Gastrocnemius medialis (tissue), 4 donors: ENCODE measurements around the gene GBA2. TPM values are rescaled to one million over a fixed set of nuclear protein-coding genes. Genes with fewer than 3 reads are reported as not detected.

Experiments
- ATAC-seq, 2 donors: fragments of 150-250 bp; one replicate each; pipeline ENCODE4 v1.9.1; 2016
- DNase-seq, 2 donors: peaks; one replicate each; pipeline ENCODE4 v3.0.0-alpha.2; 2019
- H3K27ac ChIP-seq, 4 donors: fragments of 200-600 bp; sonication (generic); 1 replicate in 1 of 4; 2 replicates in 3 of 4; pipeline ENCODE4 v1.5.1; 2016 to 2018; ENCODE audit warnings: mild to moderate bottlenecking in 2 of 4, moderate library complexity in 1 of 4
- H3K27me3 ChIP-seq, 3 donors: fragments of 200-600 bp; sonication (generic) in 2 of 3; 1 replicate in 1 of 3; 2 replicates in 2 of 3; pipeline versions ENCODE4 v1.5.1 to v1.6.0; 2016 to 2019; ENCODE audit warnings: mild to moderate bottlenecking in 1 of 3, moderate library complexity in 1 of 3
- H3K36me3 ChIP-seq, 2 donors: fragments of 200-600 bp; sonication (generic) in 1 of 2; one replicate each; pipeline ENCODE4 v1.5.1; 2017 to 2018
- H3K4me1 ChIP-seq, 2 donors: fragments of 200-600 bp; sonication (generic) in 1 of 2; one replicate each; pipeline ENCODE4 v1.5.1; 2016 to 2017; ENCODE audit warnings: mild to moderate bottlenecking in 2 of 2
- H3K4me3 ChIP-seq, 4 donors: fragments of 200-600 bp; sonication (generic) in 3 of 4; 1 replicate in 1 of 4; 2 replicates in 3 of 4; pipeline ENCODE4 v1.5.1; 2016 to 2019; ENCODE audit warnings: mild to moderate bottlenecking in 2 of 4
- H3K9me3 ChIP-seq, 3 donors: fragments of 200-600 bp; sonication (generic) in 2 of 3; 1 replicate in 1 of 3; 2 replicates in 2 of 3; pipeline ENCODE4 v1.5.1; 2016 to 2019
- CTCF ChIP-seq, 5 experiments: fragments of 450-650 bp in 3 of 5; fragments of 200-600 bp in 2 of 5; sonication (generic) in 2 of 5; IDR thresholded peaks in 4 of 5; conservative IDR thresholded peaks in 1 of 5; 1 replicate in 4 of 5; 2 replicates in 1 of 5; pipeline ENCODE4 v1.5.1; 2016 to 2019; ENCODE audit warnings: antibody characterized with exemption in 5 of 5, mild to moderate bottlenecking in 3 of 5, moderate library complexity in 3 of 5
- POLR2A ChIP-seq, 2 donors: fragments of 450-650 bp; IDR thresholded peaks; one replicate each; pipeline ENCODE4 v1.6.1; 2017; ENCODE audit warnings: antibody characterized with exemption in 2 of 2, mild to moderate bottlenecking in 2 of 2, moderate library complexity in 2 of 2
- in situ Hi-C, 4 donors: fragments of 200-750 bp; cut with MboI; loops; one replicate each; pipeline versions ENCODE4 v1.15.0 to v1.8.0; 2017; ENCODE audit warnings: low sequenced_read_pairs in 4 of 4
- intact Hi-C: fragments of 100-400 bp; cut with DNase I; formaldehyde crosslinking; loops from one replicate; pipeline ENCODE4 v1.15.1; 2023; ENCODE audit warnings: low total_unique reads
- total RNA-seq, 4 donors: library from RNA; depleted of rRNA; stranded (reverse); fragments of >200 nt; gene quantifications; one replicate each; pipeline versions ENCODE4 v1.1.0 to v1.2.3, GENCODE V29; 2016

Gene GBA2
- total RNA-seq, 4 donors from 2014 or later, result 47.3 to 63.2 (median 51.4) TPM

DNA sequence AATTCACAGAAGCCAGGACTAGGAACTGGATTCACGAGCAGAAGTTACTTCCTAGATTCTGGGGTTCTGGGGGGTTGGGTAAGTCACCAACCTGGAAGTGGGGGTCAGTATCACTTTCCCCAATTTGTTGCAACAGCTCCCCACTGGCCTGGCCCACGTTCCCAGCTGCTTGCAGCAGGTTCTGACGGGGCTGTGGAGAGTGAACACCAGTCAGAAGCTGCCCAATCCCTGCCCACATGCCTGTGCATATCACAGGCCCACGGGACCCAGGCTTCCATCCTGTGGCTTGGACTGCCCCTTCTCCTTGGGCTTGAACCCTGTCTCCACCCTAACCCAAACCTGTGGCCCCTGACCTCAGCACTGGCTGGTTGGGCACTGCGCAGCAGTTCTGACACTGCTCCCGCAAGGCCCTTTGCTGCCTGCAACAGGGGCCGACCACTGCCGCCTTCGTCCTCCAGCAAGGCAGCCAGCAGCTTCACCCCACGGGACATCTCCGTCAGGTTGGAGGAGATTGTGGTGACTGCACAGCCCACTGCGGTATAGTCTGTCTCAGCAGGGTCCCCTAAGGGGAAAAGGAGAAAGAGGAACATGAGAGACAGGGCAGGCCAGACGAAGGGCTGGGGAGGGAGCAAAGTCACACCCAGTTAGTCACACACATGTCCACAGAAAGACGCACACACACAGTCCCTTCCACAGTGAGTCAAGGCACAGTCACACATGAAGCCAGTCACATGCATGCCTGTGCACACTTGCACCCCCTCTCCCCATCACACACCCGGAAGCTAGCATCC lies 30.1 kb downstream of the GBA2 start:
- peaks cover 11 to 100% of the 10 kb centered on the region in 2 donors for H3K36me3 ChIP-seq
- no peaks in the 10 kb centered on the region for H3K9me3 ChIP-seq
- in situ Hi-C loops (no loop called here), intact Hi-C loops (no loop called here)
- H3K27me3 ChIP-seq, result no peaks in the 10 kb centered on the region
- H3K27ac ChIP-seq, result no peak overlapping the region
- no peaks in the 10 kb centered on the region for H3K4me1 ChIP-seq
- H3K4me3 ChIP-seq, result no peak overlapping the region
- no peak for ATAC-seq
- TF ChIP-seq CTCF (IDR thresholded peaks at IDR 0.05 in 4 of 5, conservative IDR thresholded peaks at IDR 0.05 in 1 of 5), result no peak
- TF ChIP-seq POLR2A (IDR thresholded peaks at IDR 0.05), result no peak
- no peak for DNase-seq

DNA sequence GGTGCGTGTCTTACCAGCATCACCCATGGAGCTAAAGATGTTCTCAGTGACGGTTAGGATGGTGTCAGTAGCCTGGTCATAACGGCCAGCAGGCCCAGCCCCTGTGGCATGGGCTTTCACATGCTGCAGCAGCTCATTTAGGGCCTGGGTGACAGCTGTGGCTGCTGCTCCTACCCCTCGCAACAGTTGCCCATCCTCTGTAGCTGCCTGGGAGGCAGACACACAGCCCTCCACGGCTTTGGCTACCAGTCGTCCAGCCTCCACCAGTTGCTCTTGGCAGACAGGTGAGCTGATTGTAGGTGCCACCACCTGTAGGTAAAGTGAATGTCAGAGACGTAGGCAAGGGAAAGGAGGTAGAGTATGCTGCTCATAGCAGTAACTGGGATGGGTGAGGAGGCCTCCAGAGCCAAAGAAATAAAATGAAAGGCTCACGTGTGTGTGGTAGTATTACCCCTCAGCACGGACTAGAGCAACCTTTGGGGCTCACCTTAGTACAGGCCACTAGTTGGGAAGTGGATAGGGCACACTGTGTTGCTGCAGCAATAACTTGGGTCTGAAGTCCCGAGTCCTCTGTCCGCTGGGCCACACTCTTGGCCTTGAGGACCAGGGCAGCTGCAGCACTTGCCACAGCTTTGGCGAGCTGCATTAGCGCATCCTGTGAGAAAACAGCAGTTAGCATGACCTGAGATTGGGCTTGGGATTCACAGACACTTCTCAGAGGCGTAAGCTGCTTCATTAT lies 31.7 kb downstream of the GBA2 start:
- in situ Hi-C loops, result no loop called here

GRCh38 chr9:35716230-35716629 lies 32.8 kb downstream of the GBA2 start:
- TF ChIP-seq CTCF (IDR thresholded peaks at IDR 0.05 in 4 of 5, conservative IDR thresholded peaks at IDR 0.05 in 1 of 5), result no peak
- TF ChIP-seq POLR2A (IDR thresholded peaks at IDR 0.05), result no peak
- ATAC-seq (peak; percentile 53 to 75), DNase-seq (no peak)
- Histone ChIP-seq H3K4me1 (no peaks in the 10 kb centered on the region), H3K27ac (no peak overlapping the region), H3K4me3 (no peak overlapping the region), H3K9me3 (no peaks in the 10 kb centered on the region), H3K36me3 (peaks cover 8 to 100% of the 10 kb centered on the region in 2 donors), H3K27me3 (no peaks in the 10 kb centered on the region)
- in situ Hi-C loops (no loop called here), intact Hi-C loops (no loop called here)

More for the DNA sequence above, 31.7 kb downstream of the GBA2 start:
- TF ChIP-seq POLR2A (IDR thresholded peaks at IDR 0.05) (no peak), CTCF (IDR thresholded peaks at IDR 0.05 in 4 of 5, conservative IDR thresholded peaks at IDR 0.05 in 1 of 5) (no peak)
- ATAC-seq, result no peak
- intact Hi-C loops, result no loop called here
- Histone ChIP-seq H3K27me3 (no peaks in the 10 kb centered on the region), H3K9me3 (no peaks in the 10 kb centered on the region), H3K27ac (no peak overlapping the region), H3K4me1 (no peaks in the 10 kb centered on the region), H3K36me3 (peaks cover 11 to 100% of the 10 kb centered on the region in 2 donors), H3K4me3 (no peak overlapping the region)
- DNase-seq, result no peak

- TF ChIP-seq CTCF (IDR thresholded peaks at IDR 0.05 in 4 of 5, conservative IDR thresholded peaks at IDR 0.05 in 1 of 5) (no peak), POLR2A (IDR thresholded peaks at IDR 0.05) (no peak)
- Histone ChIP-seq H3K4me3 (no peak overlapping the region), H3K27me3 (no peaks in the 10 kb centered on the region), H3K9me3 (no peaks in the 10 kb centered on the region), H3K4me1 (no peaks in the 10 kb centered on the region), H3K27ac (peak overlapping the region in 1 of 4 donors; percentile 18), H3K36me3 (peaks cover 4 to 96% of the 10 kb centered on the region in 2 donors)
- in situ Hi-C loops (no loop called here), intact Hi-C loops (no loop called here)
- ATAC-seq (no peak), DNase-seq (no peak)
These were observed 34.3 kb downstream of the GBA2 start for GRCh38 chr9:35714579-35715252.
